HL-60 (cell line): Measurements from ENCODE around the gene SMAD6.

Experiments
- DNase-seq, 2 experiments: peaks; one replicate each; pipeline ENCODE4 v3.0.0-alpha.2; 2010 to 2020; ENCODE audit warnings: low read depth in 1 of 2, low spot score in 1 of 2
- H3K27ac ChIP-seq: fragments of 250-450 bp; sonication (Bioruptor Pico); replicated peaks from 2 replicates; pipeline ENCODE4 v1.5.1; 2020; ENCODE audit warnings: mild to moderate bottlenecking, moderate library complexity
- H3K27me3 ChIP-seq: fragments of 250-450 bp; sonication (Bioruptor Pico); 2 replicates; pipeline ENCODE4 v1.5.1; 2021; ENCODE audit warnings: mild to moderate bottlenecking, moderate library complexity; ENCODE audit not compliant: insufficient read depth, poor library complexity, severe bottlenecking
- H3K4me3 ChIP-seq: replicated peaks from 2 replicates; pipeline ENCODE4 v1.5.1; 2011; ENCODE audit warnings: mild to moderate bottlenecking, control low read depth, low read length; ENCODE audit not compliant: insufficient read depth
- GABPA ChIP-seq: IDR thresholded peaks from 2 replicates; pipeline ENCODE4 v1.6.1; 2012; ENCODE audit warnings: low read depth
- POLR2AphosphoS5 ChIP-seq: IDR thresholded peaks from 2 replicates; pipeline ENCODE4 v1.6.1; 2012; ENCODE audit warnings: low read depth
- SPI1 ChIP-seq: IDR thresholded peaks from 2 replicates; pipeline ENCODE4 v1.6.1; 2012; ENCODE audit warnings: low read depth, mild to moderate bottlenecking, borderline replicate concordance
- TF ChIP-seq, protein P1 (sequence below): IDR thresholded peaks from 2 replicates; pipeline ENCODE4 v1.6.1; 2012; ENCODE audit warnings: low read depth; ENCODE audit not compliant: insufficient replicate concordance
- TF ChIP-seq, protein P2 (sequence below): IDR thresholded peaks from one replicate; pipeline ENCODE4 v1.5.1; 2011; ENCODE audit warnings: low read length, control low read depth, inconsistent platforms; ENCODE audit not compliant: insufficient read depth

SMAD6 gene

DNA sequence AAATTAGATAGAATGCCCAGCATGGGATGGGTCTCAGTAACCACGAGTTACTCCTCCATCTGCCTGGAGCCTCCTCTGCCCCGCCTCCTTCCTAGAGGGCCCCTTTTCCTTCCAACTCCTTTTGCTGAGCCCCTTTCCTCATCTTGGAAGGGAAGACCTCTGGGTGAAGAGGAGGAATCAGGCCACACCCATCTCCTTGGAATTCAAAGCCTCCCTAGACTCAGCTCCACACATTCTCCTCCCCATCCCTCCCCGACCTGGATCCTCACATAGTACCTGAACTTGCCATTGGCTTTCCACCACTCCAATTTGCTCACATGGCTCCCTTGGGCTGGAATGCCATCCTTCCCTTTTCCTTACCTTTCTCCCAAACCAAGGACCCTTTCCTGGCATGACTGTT is 128.8 kb downstream of the SMAD6 start:
- TF ChIP-seq, protein P1, sequence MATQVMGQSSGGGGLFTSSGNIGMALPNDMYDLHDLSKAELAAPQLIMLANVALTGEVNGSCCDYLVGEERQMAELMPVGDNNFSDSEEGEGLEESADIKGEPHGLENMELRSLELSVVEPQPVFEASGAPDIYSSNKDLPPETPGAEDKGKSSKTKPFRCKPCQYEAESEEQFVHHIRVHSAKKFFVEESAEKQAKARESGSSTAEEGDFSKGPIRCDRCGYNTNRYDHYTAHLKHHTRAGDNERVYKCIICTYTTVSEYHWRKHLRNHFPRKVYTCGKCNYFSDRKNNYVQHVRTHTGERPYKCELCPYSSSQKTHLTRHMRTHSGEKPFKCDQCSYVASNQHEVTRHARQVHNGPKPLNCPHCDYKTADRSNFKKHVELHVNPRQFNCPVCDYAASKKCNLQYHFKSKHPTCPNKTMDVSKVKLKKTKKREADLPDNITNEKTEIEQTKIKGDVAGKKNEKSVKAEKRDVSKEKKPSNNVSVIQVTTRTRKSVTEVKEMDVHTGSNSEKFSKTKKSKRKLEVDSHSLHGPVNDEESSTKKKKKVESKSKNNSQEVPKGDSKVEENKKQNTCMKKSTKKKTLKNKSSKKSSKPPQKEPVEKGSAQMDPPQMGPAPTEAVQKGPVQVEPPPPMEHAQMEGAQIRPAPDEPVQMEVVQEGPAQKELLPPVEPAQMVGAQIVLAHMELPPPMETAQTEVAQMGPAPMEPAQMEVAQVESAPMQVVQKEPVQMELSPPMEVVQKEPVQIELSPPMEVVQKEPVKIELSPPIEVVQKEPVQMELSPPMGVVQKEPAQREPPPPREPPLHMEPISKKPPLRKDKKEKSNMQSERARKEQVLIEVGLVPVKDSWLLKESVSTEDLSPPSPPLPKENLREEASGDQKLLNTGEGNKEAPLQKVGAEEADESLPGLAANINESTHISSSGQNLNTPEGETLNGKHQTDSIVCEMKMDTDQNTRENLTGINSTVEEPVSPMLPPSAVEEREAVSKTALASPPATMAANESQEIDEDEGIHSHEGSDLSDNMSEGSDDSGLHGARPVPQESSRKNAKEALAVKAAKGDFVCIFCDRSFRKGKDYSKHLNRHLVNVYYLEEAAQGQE: no peak
- TF ChIP-seq POLR2AphosphoS5 (no peak), GABPA (no peak), SPI1 (no peak)
- TF ChIP-seq, protein P2, sequence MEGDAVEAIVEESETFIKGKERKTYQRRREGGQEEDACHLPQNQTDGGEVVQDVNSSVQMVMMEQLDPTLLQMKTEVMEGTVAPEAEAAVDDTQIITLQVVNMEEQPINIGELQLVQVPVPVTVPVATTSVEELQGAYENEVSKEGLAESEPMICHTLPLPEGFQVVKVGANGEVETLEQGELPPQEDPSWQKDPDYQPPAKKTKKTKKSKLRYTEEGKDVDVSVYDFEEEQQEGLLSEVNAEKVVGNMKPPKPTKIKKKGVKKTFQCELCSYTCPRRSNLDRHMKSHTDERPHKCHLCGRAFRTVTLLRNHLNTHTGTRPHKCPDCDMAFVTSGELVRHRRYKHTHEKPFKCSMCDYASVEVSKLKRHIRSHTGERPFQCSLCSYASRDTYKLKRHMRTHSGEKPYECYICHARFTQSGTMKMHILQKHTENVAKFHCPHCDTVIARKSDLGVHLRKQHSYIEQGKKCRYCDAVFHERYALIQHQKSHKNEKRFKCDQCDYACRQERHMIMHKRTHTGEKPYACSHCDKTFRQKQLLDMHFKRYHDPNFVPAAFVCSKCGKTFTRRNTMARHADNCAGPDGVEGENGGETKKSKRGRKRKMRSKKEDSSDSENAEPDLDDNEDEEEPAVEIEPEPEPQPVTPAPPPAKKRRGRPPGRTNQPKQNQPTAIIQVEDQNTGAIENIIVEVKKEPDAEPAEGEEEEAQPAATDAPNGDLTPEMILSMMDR: no peak
- no peak overlapping the region for H3K27ac ChIP-seq
- H3K27me3 ChIP-seq: no peaks in the 10 kb centered on the region
- no peak for DNase-seq
- no peak overlapping the region for H3K4me3 ChIP-seq

GRCh38 chr15:66831289-66831688 is 129.3 kb downstream of the SMAD6 start:
- DNase-seq: no peak
- Histone ChIP-seq H3K27ac (no peak overlapping the region), H3K27me3 (no peaks in the 10 kb centered on the region), H3K4me3 (no peak overlapping the region)
- TF ChIP-seq, protein P2: no peak
- TF ChIP-seq, protein P1: no peak
- no peak for TF ChIP-seq POLR2AphosphoS5
- no peak for TF ChIP-seq GABPA
- TF ChIP-seq SPI1: no peak

GRCh38 chr15:66831801-66832390 is 129.9 kb downstream of the SMAD6 start:
- no peaks in the 10 kb centered on the region for H3K27me3 ChIP-seq
- TF ChIP-seq GABPA (no peak), SPI1 (no peak), POLR2AphosphoS5 (no peak)
- TF ChIP-seq, protein P1: no peak
- TF ChIP-seq, protein P2: no peak
- no peak overlapping the region for H3K4me3 ChIP-seq
- no peak overlapping the region for H3K27ac ChIP-seq
- DNase-seq: no peak
